RWPE2 (cell line): ENCODE measurements around the gene FAAP100.
A peak's percentile ranks its signal among the peaks of the same experiment; 100 is the strongest.

Source experiments
- ATAC-seq: fragments of 200-7000 bp; cut with Tn5 transposase; 3 replicates; pipeline ENCODE4 v1.9.1; 2021; ENCODE audit warnings: low read depth
- DNase-seq: peaks from one replicate; pipeline ENCODE4 v3.0.0-alpha.2; 2020; ENCODE audit warnings: low spot score
- H3K27ac ChIP-seq: fragments of 450-650 bp; 2 replicates; pipeline ENCODE4 v1.5.1; 2017; ENCODE audit warnings: mild to moderate bottlenecking; ENCODE audit not compliant: poor library complexity, severe bottlenecking
- H3K27me3 ChIP-seq: fragments of 250-450 bp; sonication (Bioruptor Pico); 2 replicates; pipeline ENCODE4 v1.5.1; 2021; ENCODE audit warnings: mild to moderate bottlenecking, moderate library complexity; ENCODE audit not compliant: insufficient read depth, poor library complexity, severe bottlenecking
- H3K36me3 ChIP-seq: fragments of 250-450 bp; sonication (Bioruptor Pico); 2 replicates; pipeline ENCODE4 v1.5.1; 2020; ENCODE audit warnings: low read depth, mild to moderate bottlenecking, moderate library complexity
- H3K4me1 ChIP-seq: fragments of 250-450 bp; sonication (Bioruptor Pico); 2 replicates; pipeline ENCODE4 v1.5.1; 2021; ENCODE audit warnings: mild to moderate bottlenecking, moderate library complexity; ENCODE audit not compliant: insufficient read depth, poor library complexity, severe bottlenecking
- H3K4me3 ChIP-seq: fragments of 250-450 bp; sonication (Bioruptor Pico); 2 replicates; pipeline ENCODE4 v1.5.1; 2021; ENCODE audit warnings: mild to moderate bottlenecking, moderate library complexity; ENCODE audit not compliant: severe bottlenecking
- H3K9me3 ChIP-seq: fragments of 250-450 bp; sonication (Bioruptor Pico); 2 replicates; pipeline ENCODE4 v1.5.1; 2021; ENCODE audit warnings: mild to moderate bottlenecking, moderate library complexity; ENCODE audit not compliant: severe bottlenecking
- CTCF ChIP-seq: fragments of 450-650 bp; IDR thresholded peaks from one replicate; pipeline ENCODE4 v1.5.1; 2017; ENCODE audit warnings: mild to moderate bottlenecking, moderate library complexity; ENCODE audit not compliant: poor library complexity, severe bottlenecking

The FAAP100 gene

GRCh38 chr17:81494626-81495377 is 57.4 kb downstream of the FAAP100 start:
- no peaks in the 10 kb centered on the region for H3K27me3 ChIP-seq
- no peaks in the 10 kb centered on the region for H3K9me3 ChIP-seq
- peak; percentile 29; the same call in 1 of the 3 replicates for ATAC-seq
- TF ChIP-seq CTCF = no peak
- peak; percentile 46 for DNase-seq
- no peaks in the 10 kb centered on the region for H3K4me1 ChIP-seq
- H3K4me3 ChIP-seq = no peak overlapping the region
- no peaks in the 10 kb centered on the region for H3K36me3 ChIP-seq
- no peak overlapping the region for H3K27ac ChIP-seq

DNA sequence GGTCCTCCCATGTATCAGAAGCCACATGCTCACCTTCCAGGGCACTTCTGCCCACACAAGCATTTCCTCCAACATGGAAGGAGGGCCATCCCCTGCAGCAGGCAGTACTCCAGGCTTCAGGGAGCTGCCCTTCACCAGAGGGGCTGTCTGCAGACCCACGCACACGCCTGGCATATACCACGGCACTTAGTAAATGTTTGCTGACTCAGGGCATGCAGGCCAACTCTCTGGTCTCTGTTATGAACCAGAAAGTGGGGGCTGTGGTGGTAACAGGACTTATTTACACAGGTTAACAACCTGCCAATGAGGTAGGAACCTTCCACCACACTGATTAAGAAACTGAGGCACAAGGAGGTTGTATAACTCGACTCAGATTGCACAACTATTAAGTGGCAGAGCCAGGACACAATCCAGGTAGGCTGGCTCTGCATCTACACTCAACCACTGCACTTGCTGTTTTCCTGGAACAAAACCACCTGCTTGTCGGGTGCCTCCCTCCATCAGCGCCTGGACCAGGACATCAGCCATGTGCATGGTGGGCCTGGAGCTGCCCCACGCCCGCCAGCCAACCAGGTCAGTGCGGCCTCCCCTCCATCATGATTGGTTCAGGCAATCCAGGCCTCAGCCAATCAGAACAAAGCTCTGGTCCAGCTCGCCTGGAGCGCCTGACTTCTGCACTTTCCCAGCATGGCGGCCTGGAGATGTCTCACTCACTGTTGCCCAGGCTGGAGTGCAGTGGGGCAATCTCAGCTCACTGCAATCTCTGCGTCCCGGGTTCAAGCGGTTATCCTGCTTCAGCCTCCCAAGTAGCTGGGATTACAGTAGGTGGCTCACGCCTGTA is 58.7 kb downstream of the FAAP100 start:
- H3K27me3 ChIP-seq = no peaks in the 10 kb centered on the region
- DNase-seq (no peak), ATAC-seq (no peak)
- no peak for TF ChIP-seq CTCF
- H3K4me1 ChIP-seq = no peaks in the 10 kb centered on the region
- H3K27ac ChIP-seq = no peak overlapping the region
- H3K4me3 ChIP-seq = no peak overlapping the region
- no peaks in the 10 kb centered on the region for H3K36me3 ChIP-seq
- no peaks in the 10 kb centered on the region for H3K9me3 ChIP-seq

DNA sequence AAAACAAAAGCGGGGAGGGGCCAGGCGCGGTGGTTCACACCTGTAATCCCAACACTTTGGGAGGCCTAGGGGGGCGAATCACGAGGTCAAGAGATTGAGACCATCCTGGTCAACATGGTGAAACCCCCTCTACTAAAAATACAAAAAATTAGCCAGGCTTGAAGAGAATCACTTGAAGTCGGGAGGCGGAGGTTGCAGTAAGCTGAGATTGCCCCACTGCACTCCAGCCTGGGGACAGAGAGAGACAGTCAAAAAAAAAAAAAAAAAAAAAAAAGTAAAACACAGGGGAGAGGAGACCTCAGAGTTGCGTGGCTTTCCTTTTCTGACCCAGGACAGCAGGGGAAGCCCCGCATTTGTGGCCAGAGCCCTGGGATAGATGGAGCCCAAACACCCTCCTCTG is 59.4 kb downstream of the FAAP100 start:
- no peak overlapping the region for H3K27ac ChIP-seq
- no peaks in the 10 kb centered on the region for H3K27me3 ChIP-seq
- no peak for TF ChIP-seq CTCF
- no peaks in the 10 kb centered on the region for H3K36me3 ChIP-seq
- no peaks in the 10 kb centered on the region for H3K4me1 ChIP-seq
- ATAC-seq (no peak), DNase-seq (no peak)
- no peaks in the 10 kb centered on the region for H3K9me3 ChIP-seq
- no peak overlapping the region for H3K4me3 ChIP-seq

DNA sequence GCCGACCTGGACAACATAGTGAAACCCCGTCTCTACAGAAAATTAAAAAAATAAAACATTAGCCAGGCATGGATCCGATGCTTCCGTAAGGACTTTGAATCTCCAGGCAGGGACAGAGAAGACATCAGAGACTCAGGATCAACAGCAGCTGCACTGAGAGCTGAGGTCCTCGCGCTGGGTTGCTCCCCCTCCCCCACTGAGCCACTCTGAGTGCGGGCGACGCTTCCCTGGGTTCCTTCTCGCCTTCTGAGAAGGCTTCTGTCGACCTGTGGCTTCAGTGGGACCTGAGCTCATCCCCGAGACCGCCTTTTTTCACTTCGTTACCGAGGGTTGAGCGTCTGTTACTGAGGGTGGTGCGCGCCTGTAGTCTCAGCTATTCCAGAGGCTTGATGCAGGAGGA is 60.0 kb downstream of the FAAP100 start:
- H3K27me3 ChIP-seq = no peaks in the 10 kb centered on the region
- TF ChIP-seq CTCF = no peak
- H3K27ac ChIP-seq = no peak overlapping the region
- H3K4me3 ChIP-seq = no peak overlapping the region
- ATAC-seq = no peak
- DNase-seq = peak; percentile 45
- H3K4me1 ChIP-seq = peaks cover 2% of the 10 kb centered on the region
- no peaks in the 10 kb centered on the region for H3K36me3 ChIP-seq
- no peaks in the 10 kb centered on the region for H3K9me3 ChIP-seq
